B cell (primary cell): ENCODE results near the gene CHADL. TPM values are rescaled to one million over a fixed set of nuclear protein-coding genes. Genes with fewer than 3 reads are reported as not detected.

Experiments
- ATAC-seq: fragments of 200-7000 bp; cut with Tn5 transposase; one replicate; pipeline ENCODE4 v1.10.0; 2021; ENCODE audit warnings: low read depth, mild to moderate bottlenecking, moderate number of reproducible peaks, moderate library complexity
- CTCF ChIA-PET: fragments of 350-600 bp; sonication (Branson Sonifier 250); formaldehyde crosslinking; loops from one replicate; lab custom pipeline; 2021; ENCODE audit warnings: antibody characterized with exemption, inconsistent platforms; lab: Charles Lee
- POLR2A ChIA-PET: fragments of 350-600 bp; sonication (Branson Sonifier 250); formaldehyde crosslinking; loops from one replicate; lab custom pipeline; 2021; ENCODE audit warnings: antibody characterized with exemption; lab: Charles Lee
- DNase-seq: peaks from one replicate; pipeline ENCODE4 v3.0.0; 2013
- H2AFZ ChIP-seq: 2 replicates; pipeline ENCODE4 v1.6.1; 2012; ENCODE audit warnings: mild to moderate bottlenecking, low read depth, low read length; ENCODE audit not compliant: insufficient read depth, poor library complexity, severe bottlenecking
- H3K27ac ChIP-seq, 2 donors: 1 replicate in 1 of 2; 2 replicates in 1 of 2; pipeline ENCODE4 v1.5.1; 2012 to 2013; ENCODE audit warnings: low read length in 2 of 2, mild to moderate bottlenecking in 2 of 2, moderate library complexity in 1 of 2
- H3K27me3 ChIP-seq, 4 experiments: fragments of 200-600 bp in 1 of 4; sonication (generic) in 1 of 4; replicated peaks in 1 of 4; 1 replicate in 2 of 4; 2 replicates in 2 of 4; pipeline versions ENCODE4 v1.6.1 to v1.7.0; 2013 to 2016; ENCODE audit warnings: low read length in 3 of 4, mild to moderate bottlenecking in 2 of 4, mixed read lengths in 1 of 4, moderate library complexity in 1 of 4; ENCODE audit not compliant: insufficient read depth in 4 of 4, control insufficient read depth in 3 of 4; ENCODE audit errors: control extremely low read depth in 1 of 4
- H3K36me3 ChIP-seq, 2 experiments: replicated peaks in 1 of 2; 1 replicate in 1 of 2; 2 replicates in 1 of 2; pipeline versions ENCODE4 v1.6.1 to v1.7.1; 2013; ENCODE audit warnings: low read length in 1 of 2; ENCODE audit not compliant: insufficient read depth in 2 of 2, control insufficient read depth in 1 of 2; ENCODE audit errors: control extremely low read depth in 1 of 2, extremely low read depth in 1 of 2
- H3K4me1 ChIP-seq, 2 donors: fragments of 200-600 bp in 1 of 2; sonication (generic) in 1 of 2; 1 replicate in 1 of 2; 2 replicates in 1 of 2; pipeline versions ENCODE4 v1.5.1 to v1.6.1; 2013 to 2017; ENCODE audit warnings: low read length in 2 of 2; ENCODE audit not compliant: control insufficient read depth in 2 of 2, insufficient read depth in 2 of 2
- H3K4me2 ChIP-seq: replicated peaks from 2 replicates; pipeline ENCODE3; 2012; ENCODE audit warnings: mild to moderate bottlenecking, low read depth, low read length; ENCODE audit not compliant: poor library complexity, severe bottlenecking
- H3K4me3 ChIP-seq, 5 experiments: fragments of 200-600 bp in 1 of 5; sonication (generic) in 1 of 5; 1 replicate in 3 of 5; 2 replicates in 2 of 5; pipeline versions ENCODE4 v1.5.1 to v1.7.0; 2011 to 2016; ENCODE audit warnings: low read length in 4 of 5, mild to moderate bottlenecking in 4 of 5, low read depth in 2 of 5, control low read depth in 1 of 5, moderate library complexity in 1 of 5; ENCODE audit not compliant: insufficient read depth in 1 of 5; ENCODE audit errors: control extremely low read depth in 1 of 5, extremely low read depth in 1 of 5
- H3K79me2 ChIP-seq: fragments of 200-600 bp; sonication (generic); one replicate; pipeline ENCODE4 v1.6.0; 2016; ENCODE audit warnings: low read length; ENCODE audit not compliant: control insufficient read depth, insufficient read depth
- H3K9ac ChIP-seq: fragments of 200-600 bp; sonication (generic); 2 replicates; pipeline ENCODE4 v1.6.1; 2017; ENCODE audit warnings: mild to moderate bottlenecking, low read length, moderate library complexity
- H3K9me3 ChIP-seq, 3 donors: one replicate each; pipeline versions ENCODE4 v1.6.1 to v1.7.1; 2013; ENCODE audit warnings: low read length in 2 of 3; ENCODE audit not compliant: control insufficient read depth in 2 of 3, insufficient read depth in 1 of 3; ENCODE audit errors: control extremely low read depth in 1 of 3
- H4K20me1 ChIP-seq: 2 replicates; pipeline ENCODE4 v1.6.0; 2012; ENCODE audit warnings: mild to moderate bottlenecking, low read length; ENCODE audit not compliant: insufficient read depth, control insufficient read depth, poor library complexity, severe bottlenecking
- H3K27ac Mint-ChIP-seq: one replicate; pipeline ENCODE4 v1.8.0; 2021; ENCODE audit warnings: mixed read lengths
- H3K27me3 Mint-ChIP-seq: one replicate; pipeline ENCODE4 v1.8.0; 2021; ENCODE audit warnings: mixed read lengths
- H3K4me1 Mint-ChIP-seq: one replicate; pipeline ENCODE4 v1.8.0; 2021; ENCODE audit warnings: mixed read lengths
- H3K4me3 Mint-ChIP-seq: one replicate; pipeline ENCODE4 v1.8.0; 2021; ENCODE audit warnings: mixed read lengths
- H3K9me3 Mint-ChIP-seq: one replicate; pipeline ENCODE4 v1.8.0; 2022; ENCODE audit warnings: mixed read lengths; ENCODE audit not compliant: insufficient read depth
- CTCF ChIP-seq: fragments of 200-600 bp; IDR thresholded peaks from one replicate; pipeline ENCODE4 v1.8.0; 2022; ENCODE audit warnings: antibody characterized with exemption, mild to moderate bottlenecking
- EZH2 ChIP-seq: IDR thresholded peaks from 2 replicates; pipeline ENCODE4 v1.6.1; 2012; ENCODE audit warnings: borderline replicate concordance, low read depth, mild to moderate bottlenecking, moderate library complexity, low read length; ENCODE audit not compliant: insufficient read depth, poor library complexity, severe bottlenecking
- WGBS: methylation state at CpG from one replicate; pipeline ENCODE4 v1.1.5; 2013; ENCODE audit warnings: missing lambda C conversion rate; ENCODE audit not compliant: insufficient coverage; 5-methylcytosine and 5-hydroxymethylcytosine counted together
- intact Hi-C: fragments of 100-400 bp; cut with micrococcal nuclease; formaldehyde crosslinking; loops from one replicate; pipeline ENCODE4 v1.10.0; 2022
- polyA plus RNA-seq: library from polyadenylated mRNA; depleted of rRNA; stranded (reverse); fragments of >200 nt; gene quantifications from 2 replicates; pipeline ENCODE4 v1.2.3, GENCODE V29; 2012
- total RNA-seq, 2 donors: library from RNA; stranded (reverse); fragments of 120-200 nt in 1 of 2; gene quantifications; 1 replicate in 1 of 2; 2 replicates in 1 of 2; pipeline versions ENCODE4 v1.2.3 to v1.2.4, GENCODE V29; 2013 to 2022

Gene CHADL
- total and polyA plus RNA-seq, 2 donors (not counting 1 experiment from before 2014, with no cell fraction given) = 0.07 to 0.59 TPM

- TF ChIP-seq EZH2 (no peak), CTCF (no peak)
- DNase-seq (no peak), ATAC-seq (no peak)
- Histone ChIP-seq H4K20me1 (no peaks in the 10 kb centered on the region), H3K27me3 (no peaks in the 10 kb centered on the region), H3K9me3 (no peaks in the 10 kb centered on the region), H3K9ac (no peak overlapping the region), H3K79me2 (no peaks in the 10 kb centered on the region), H3K36me3 (peaks cover 6 to 72% of the 10 kb centered on the region in 2 experiments), H2AFZ (no peak overlapping the region), H3K27ac (no peak overlapping the region), H3K4me2 (no peak overlapping the region), H3K4me3 (no peak overlapping the region), H3K4me1 (no peaks in the 10 kb centered on the region)
- Mint-ChIP-seq H3K27me3 (no peaks in the 10 kb centered on the region), H3K9me3 (no peaks in the 10 kb centered on the region), H3K4me3 (no peak overlapping the region), H3K27ac (no peak overlapping the region), H3K4me1 (no peaks in the 10 kb centered on the region)
- WGBS = 100% methylated on average over 2 of the region's 2 CpGs
- intact Hi-C loops = no loop called here
- ChIA-PET CTCF (interaction anchor here (0.6 kb wide), 1 partner anchor 340 kb away, joined by 3 read pairs; no protein-coding TSS in a partner anchor), POLR2A (no interaction called here)
Measured at GRCh38 chr22:41263704-41264103, 23.0 kb upstream of the CHADL start.

- no peak overlapping the region for H3K4me3 ChIP-seq
- no peak for DNase-seq
- H3K4me2 ChIP-seq = no peak overlapping the region
- H3K9me3 Mint-ChIP-seq = no peaks in the 10 kb centered on the region
- no peaks in the 10 kb centered on the region for H3K79me2 ChIP-seq
- H3K9ac ChIP-seq = no peak overlapping the region
- 95% methylated on average over 14 of the region's 15 CpGs for WGBS
- no peak overlapping the region for H3K27ac Mint-ChIP-seq
- no peak overlapping the region for H3K27ac ChIP-seq
- no peak for ATAC-seq
- no peaks in the 10 kb centered on the region for H3K27me3 ChIP-seq
- TF ChIP-seq CTCF = no peak
- TF ChIP-seq EZH2 = no peak
- H3K4me1 Mint-ChIP-seq = no peaks in the 10 kb centered on the region
- CTCF ChIA-PET = interaction anchor here (0.6 to 1.5 kb wide), 2 partner anchors 39 to 830 kb away, joined by 3 read pairs; partner anchors contain the start of gene ZC3H7B
- H3K36me3 ChIP-seq = peaks cover 6 to 71% of the 10 kb centered on the region in 2 experiments
- no peaks in the 10 kb centered on the region for H3K4me1 ChIP-seq
- POLR2A ChIA-PET = no interaction called here
- H3K27me3 Mint-ChIP-seq = no peaks in the 10 kb centered on the region
- H3K9me3 ChIP-seq = no peaks in the 10 kb centered on the region
- H3K4me3 Mint-ChIP-seq = no peak overlapping the region
- intact Hi-C loops = no loop called here
- H4K20me1 ChIP-seq = no peaks in the 10 kb centered on the region
- no peak overlapping the region for H2AFZ ChIP-seq
Measured at GRCh38 chr22:41262250-41262765, 21.6 kb upstream of the CHADL start.
